ENCODE results near the gene VPS16.
A peak's percentile ranks its signal among the peaks of the same experiment; 100 is the strongest.

Gene VPS16

DNA sequence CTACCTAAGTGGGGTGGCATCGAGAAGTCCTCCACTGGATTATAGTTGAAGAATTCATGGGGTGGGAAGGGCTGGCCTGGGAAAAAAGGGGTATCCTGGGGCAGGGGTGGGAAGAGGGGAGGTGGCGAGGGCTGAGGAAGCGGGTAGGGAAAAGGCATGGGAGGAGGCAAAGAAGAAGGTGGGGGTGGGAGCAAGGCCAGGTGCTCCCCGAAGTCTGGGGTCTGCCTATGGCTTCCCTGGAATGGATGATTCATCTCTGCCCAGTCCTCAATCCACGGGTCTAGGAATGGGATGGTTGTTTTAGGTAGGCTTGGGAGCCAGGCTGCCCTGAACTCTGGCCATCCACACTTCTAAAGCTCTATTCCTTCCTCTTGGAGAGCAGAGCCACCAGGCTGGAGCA lies 4.5 kb upstream of the VPS16 start:
- no peak for DNase-seq

DNA sequence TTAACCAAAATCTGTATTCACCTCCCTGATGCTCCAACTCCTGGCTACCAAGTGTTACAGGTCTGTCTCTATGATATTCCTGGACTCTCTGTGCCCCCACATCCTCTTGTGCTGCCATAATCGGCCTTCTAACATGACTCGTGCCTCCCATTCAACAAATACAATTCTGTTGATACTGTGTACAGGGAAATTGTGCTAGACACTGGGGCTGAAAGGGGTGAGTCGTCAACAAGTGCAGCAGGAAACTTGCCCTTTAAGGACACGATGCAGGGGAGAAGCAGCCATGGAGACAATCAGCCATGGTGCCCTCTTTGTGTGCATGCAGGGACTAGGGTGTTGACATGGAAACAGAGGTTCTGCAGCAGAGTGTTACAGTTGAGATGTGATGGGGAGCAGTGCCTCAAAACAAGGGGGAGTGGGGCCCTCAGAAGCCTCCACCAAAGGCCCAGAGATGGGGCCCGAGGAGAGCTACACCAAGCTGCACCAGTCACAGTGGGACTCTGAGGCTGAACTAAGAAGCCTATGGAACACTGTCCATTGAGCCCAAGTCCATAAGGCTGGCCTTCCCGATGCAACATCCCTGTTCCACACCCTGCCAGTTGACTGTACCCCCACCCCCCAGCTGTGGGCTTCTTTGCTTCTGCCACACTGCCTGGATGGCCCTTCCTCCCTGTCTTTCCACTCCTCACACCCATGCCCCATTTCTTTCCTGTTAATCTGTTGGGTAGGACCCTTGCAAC lies 3.2 kb upstream of the VPS16 start:
- DNase-seq, result no peak

DNA sequence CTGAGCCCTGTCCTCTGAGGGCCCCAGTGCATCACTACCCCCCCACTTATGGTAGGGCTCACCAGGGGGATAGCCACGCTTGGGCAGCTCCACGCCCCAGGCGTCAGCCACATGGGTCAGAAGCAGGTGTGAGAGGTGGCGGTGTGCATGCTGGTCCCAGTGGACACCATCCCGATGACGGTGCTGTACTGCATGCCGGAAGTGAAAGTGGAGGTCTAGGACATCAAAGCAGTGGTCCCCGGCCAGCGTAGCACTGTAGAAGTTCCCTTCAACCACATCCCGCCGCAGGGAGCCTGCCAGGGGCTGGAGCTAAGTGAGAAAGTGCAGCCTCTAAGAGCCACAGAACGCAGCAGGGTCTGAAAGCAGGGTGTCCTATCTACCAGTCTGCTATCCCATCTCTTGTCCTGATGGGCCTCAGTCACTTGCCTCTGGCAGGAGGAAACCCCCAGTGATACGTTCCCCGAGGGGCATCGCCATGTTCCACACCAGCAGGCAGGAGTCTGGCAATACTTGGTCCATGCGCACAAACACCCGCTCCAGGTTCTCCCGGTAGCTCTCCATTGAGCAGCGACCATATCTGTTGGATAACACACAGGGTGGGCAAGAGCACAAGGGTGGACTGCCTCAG lies 2.3 kb upstream of the VPS16 start:
- no peak for DNase-seq

DNA sequence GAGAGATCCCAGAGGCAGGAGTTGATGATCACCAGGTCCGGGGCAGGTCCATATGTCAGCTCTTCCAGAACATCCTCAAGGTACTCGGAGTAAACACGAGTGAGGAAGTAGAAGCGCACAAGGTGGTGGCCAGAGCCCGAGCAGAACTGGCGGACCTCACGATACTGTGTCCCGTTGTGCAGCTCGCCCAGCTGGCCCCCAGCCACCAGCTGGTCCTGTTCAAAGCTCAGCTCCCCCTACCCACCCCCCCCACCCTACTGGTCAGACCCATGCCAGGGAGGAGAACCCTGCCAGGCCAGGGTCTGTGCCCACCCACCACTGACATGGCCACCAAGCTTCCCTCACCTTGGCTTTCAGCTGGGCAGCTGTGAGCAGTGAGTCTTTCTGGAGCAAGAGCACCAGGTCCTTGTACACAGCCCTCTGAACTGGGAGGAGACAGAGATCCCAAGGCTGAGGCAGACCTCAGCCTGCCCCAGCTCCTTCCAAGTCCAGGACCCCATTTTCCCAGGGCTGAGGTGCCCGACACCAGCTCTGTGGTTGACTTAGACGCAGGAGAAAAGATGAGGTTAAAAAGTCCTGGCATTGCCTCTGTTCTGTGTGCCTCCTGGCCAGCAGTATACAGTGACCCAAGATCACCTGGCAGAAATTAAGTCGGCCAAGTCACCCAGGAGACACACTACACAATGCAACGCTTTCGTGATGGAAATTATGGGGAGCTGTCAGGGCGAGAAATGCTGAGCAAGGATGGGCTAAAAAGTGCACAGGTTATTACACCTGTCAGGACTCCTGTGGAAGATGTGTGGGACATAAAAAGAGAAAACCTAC lies 1.5 kb upstream of the VPS16 start:
- DNase-seq, result no peak

DNA sequence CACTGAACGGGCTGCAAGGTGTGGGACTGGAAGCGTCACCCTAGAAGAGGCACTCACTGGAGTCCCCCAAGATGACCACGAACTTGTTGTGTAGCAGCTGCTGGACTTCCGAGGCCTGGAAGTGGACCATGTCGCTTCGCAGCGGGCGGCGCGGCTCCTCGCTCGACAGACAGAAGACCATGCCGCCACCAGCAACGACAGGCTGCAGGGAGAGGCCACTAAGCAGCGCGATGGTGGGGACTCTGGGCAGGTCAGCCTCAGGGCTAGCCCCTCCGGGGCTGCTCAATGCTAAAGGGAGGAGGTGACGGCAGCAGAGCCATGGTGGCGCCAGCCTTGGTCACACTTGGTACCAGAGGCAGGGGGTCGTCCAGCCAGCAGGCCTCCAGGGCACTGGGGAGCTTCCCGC lies 810 bp upstream of the VPS16 start:
- DNase-seq, result no peak

DNA sequence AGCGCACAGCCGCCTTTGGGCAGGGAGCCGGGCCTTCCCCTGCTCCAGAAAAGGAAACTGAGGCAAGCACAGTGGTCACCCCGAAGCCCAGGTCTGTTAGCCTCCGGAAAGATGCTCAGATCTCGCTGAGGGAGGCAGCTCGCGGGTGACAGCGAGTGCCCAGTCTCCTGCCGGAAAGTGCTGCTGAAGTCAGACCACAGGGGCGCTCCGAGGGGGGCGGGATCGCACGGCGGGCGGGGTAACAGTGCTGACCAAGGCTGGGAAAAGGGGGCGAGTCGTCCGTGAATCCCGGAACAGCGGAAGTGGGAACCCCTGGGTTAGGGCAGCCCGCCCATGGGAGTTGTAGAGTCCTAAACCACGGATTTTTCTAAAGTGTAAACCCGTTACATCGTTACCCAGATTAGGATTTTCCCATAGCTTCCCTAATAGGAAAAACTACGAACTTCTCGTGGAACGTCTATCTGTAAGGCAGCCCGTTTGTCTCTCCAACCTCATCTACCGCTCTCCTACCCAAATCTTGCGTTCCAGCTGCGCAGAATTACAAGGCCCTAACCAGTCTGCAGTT lies 504 bp downstream of the VPS16 start:
- peak in 1 of 2 experiments; percentile 33 for DNase-seq

DNA sequence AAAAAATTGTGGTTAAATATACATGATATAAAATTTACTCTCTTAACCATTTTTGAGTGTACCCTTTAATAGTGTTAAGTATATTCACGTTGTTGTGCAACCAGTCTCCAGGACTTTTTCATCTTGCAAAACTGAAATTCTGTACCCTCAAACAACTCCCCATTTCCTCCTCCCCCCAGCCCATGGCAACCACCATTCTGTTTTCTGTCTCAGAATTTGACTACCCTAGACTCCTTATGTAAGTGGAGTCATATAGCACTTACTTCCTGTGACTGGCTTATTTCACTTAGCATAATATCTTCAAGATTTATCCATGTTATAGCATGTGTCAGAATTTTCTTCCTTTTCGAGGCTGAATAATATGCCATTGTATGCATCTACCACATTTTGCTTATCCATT lies 5.1 kb downstream of the VPS16 start:
- DNase-seq, result no peak

DNA sequence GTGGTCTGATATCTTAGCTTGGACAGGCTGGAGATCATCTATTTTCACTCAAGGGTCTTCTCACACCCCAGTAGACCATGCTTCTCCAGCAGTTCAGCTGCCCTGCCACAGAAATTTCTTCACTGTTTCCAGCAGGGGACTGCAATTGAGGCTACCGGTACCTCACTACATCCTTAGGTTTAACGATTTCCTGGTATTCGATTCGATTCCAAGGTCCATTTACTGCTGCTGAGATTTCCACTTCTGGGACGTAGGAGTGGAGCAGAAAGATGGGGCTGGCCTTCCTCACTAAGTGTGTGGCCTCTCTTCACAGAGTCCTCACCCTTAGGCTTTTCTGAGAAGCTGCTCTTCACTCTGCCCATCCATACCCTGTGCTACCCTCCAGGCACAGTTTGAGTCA lies 6.2 kb downstream of the VPS16 start:
- DNase-seq, result no peak

DNA sequence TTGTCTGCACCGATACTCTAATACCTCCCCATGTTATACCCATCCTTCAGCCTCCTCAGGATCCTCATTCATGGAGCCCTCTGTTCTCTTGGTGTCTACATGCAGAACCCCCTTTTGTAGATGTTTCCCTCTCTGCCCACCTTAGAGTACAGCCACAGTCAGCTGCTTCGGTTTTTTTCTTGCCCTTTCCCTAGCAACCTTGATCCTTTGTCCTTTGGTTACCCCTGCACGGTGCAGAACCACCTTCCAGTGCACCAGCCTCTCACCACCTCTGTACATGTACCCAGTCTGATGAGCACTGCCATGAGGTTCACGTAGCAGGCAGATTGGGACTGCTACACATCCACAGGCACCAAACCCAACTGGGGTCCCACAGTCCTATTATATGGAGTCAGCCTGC lies 7.3 kb downstream of the VPS16 start:
- no peak for DNase-seq

DNA sequence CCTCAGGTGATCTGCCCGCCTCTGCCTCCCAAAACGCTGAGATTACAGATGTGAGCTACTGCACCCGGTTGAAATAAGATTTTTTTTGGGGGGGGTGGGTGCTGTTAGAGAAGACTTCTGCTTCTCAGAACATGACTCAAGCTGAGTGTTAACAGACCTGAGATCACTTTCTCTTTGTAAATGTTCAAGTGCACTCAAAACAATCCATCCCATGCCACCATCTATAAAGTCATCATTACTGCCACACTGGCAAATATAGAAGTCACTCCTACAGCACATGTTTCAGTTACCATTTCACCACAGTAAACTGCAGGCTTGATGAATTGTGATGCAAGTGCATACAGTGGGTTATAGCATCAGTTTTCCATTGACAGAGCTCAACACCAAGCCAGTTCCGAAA lies 9.0 kb downstream of the VPS16 start:
- no peak for DNase-seq

DNA sequence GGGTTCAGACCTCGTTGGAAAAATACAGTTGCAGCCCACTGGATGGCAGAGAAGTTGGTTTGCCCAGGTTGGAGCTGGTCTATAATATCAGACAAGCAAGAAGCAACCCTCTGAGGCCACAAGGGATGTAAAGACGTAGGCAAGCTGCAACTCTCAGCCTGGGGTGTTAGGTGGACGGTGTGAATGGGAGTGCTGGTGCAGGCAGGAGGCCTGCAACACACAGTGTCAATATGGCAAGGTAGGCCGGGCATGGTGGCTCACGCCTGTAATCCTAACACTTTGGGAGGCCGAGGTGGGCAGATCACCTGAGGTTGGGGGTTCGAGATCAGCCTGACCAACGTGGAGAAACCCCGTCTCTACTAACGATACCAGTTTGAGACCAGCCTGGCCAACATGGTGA lies 10.5 kb downstream of the VPS16 start:
- no peak for DNase-seq

DNA sequence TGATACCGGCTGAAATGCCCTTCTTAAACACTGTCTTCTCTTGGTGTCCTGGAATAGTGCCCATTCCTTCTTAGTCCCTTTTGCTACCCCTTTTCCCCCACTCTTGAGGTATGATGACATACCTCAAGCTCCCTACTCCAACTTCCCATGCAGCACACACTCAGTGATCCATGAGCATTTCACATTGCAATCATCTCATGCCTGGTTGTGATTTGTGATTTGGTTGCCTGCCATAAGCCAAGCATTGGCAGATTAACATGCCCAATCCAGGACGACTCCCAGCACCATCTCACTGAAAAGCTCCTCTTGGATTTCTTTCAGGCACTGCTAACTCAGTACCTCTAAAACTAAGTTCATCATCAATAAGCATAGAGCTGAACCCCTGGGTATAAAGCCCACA lies 18.0 kb downstream of the VPS16 start:
- DNase-seq, result no peak

DNA sequence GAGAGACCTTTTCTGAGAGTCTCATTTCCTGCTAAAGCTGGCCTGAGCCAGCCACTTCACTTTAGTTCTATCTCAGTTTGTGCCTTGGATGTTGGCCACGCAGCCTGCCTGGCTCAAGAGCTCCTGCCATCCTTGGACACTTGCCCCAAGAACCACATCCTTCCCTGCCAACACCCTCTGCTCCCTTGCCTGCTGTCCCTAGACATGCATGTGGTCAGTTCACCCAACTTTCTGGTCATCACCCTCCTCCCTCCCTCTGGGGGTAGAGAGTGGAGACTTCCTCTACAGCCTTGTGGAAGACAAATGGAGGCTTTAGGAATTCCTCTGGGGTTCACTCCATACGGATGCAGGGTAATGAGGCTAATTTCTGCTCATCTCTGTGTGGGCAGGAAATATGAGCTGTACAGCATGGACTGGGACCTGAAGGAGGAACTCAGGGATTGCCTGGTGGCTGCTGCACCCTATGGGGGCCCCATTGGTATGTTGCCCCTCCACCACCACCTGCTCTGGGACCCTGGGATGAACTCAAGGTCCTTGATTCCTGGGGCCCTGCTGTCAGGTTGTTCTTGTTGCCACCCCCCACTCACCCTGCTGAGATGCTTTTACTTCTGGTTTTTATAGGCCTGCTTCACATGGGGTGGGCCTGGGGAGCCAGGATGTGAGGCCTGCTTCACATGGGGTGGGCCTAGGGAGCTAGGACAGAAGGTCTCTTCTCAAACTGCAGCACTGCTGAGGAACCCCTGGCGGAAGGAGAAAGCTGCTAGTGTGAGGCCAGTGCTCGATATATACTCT lies 19.0 kb downstream of the VPS16 start:
- DNase-seq, result no peak

DNA sequence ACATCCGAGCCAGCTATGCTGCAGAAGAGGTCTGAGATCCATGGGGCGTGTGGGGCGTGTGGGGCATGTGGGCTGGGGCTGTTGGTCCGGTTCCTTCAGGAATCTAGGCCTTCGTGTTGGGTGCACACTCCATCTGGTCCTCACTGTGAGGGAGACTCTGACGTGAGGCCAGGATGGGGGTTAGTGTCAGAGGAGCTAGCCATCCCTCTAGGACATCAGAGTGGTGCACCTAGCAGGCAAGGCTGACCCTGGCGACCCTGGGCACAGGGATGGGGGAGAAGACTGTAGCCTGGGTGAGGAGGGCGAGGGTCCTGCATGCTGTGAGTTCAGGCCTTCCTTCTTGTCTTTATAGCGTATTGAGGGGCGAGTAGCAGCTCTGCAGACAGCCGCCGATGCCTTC lies 24.1 kb downstream of the VPS16 start:
- DNase-seq, result no peak

DNA sequence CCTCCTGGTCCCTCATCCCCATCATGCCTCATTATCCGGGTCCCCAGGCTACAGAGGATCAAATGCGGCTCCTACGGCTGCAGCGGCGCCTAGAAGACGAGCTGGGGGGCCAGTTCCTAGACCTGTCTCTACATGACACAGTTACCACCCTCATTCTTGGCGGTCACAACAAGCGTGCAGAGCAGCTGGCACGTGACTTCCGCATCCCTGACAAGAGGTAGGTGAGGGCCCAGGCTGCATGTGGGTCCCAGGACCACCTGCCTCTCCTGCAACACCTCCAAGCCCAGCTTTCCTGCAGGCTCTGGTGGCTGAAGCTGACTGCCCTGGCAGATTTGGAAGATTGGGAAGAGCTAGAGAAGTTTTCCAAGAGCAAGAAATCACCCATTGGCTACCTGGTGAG lies 24.6 kb downstream of the VPS16 start:
- DNase-seq, result no peak

DNA sequence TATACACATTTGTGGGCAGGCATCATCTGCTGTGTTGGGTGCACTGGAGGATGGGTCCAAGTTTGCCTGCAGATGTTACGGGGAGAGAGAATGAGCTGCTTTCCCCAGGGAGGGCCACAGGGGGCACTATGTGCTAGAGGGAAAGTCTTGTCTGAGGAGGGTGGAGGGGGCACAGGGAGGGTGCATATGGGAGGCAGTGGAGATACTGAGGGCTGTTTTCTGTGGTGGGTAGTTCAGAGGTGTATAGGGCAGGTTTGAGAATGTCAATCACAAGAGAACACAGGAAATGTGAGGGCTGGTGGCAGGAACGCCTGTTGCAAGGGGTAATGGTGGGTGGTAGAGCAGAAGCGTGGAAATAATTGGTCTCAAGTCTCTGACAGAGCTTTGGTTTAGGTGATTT lies 25.1 kb downstream of the VPS16 start:
- no peak for DNase-seq

DNA sequence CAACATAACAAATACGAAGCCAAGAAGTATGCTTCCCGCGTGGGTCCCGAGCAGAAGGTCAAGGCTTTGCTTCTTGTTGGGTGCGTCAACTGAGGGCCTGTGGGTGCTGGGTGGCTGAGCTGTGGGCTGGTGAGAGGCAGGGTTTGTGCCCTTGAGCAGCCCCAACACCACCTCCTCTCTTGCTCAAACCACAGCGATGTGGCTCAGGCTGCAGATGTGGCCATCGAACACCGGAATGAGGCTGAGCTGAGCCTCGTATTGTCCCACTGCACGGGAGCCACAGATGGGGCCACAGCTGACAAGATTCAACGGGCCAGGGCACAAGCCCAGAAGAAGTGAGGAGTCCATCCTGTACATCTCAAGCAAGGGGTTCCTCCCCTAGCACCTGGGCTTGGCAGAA lies 25.7 kb downstream of the VPS16 start:
- DNase-seq, result no peak

DNA sequence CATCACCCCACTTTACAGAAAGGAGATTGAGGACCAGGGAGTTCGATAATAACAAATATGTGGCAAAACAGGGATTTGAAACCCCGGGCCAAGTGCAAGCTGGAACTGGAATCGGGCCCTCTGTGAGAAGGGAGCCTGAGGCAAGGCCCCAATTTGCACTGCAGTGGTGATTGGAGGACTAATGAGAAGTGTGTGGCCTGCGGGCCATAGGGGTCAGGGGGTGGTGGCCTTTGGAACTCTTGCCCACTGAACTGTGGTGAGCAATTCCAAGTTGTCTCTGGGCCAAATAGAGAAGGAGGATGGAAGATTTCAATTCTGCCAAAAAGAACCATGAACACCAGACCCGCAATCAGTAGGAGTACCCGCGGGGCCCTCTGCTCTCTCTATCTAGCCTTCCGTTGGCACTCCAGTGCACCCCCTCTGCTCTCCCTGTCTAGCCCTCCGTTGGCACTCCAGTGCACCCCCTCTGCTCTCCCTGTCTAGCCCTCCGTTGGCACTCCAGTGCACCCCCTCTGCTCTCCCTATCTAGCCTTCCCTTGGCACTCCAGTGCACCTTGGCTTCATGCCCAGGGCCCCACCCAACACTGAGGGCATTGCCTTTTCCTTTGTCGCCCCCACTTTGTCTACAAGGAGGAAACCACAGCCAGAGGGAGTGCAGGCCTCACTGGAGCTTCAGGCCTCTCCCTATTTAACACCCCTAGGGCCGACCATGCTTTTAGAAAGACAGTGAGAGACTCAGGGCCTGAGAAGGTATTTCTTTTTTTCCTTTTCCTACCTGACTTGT lies 26.7 kb downstream of the VPS16 start:
- DNase-seq, result no peak

DNA sequence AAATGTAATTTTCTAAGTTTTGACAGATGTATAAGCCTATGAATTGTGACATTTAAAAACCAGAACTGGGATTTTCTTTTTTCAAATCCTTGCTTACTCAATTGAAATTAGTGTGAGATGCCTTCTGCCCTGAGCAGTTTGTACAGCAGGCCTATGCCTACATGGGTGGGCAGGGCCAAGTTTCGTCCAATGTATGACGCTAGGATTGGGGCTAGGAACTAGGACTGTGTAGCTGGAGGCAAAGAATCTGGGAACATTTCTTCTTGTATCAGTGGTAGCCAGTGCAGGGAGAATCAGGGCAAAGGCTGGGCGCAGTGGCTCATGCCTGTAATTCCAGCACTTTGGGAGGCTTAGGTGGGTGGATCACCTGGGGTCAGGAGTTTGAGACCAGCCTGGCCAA lies 28.8 kb downstream of the VPS16 start:
- no peak for DNase-seq

DNA sequence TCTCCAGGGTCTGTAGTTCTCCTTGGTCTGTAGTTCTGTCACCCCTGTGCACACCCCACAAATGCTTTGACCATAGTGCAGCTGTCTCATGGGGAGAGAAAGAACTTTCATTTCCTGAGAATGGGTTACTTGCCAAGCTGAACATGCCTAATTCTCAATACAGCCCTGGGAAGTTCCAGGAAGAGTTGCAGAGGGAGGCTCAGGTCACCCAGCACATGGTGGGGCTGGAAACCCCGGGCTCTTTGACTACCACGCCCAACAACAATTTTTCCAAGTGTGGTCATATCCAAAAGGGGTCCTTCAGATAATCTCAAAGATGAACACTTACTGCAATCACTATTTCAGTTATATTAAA lies 30.5 kb downstream of the VPS16 start:
- no peak for DNase-seq

DNA sequence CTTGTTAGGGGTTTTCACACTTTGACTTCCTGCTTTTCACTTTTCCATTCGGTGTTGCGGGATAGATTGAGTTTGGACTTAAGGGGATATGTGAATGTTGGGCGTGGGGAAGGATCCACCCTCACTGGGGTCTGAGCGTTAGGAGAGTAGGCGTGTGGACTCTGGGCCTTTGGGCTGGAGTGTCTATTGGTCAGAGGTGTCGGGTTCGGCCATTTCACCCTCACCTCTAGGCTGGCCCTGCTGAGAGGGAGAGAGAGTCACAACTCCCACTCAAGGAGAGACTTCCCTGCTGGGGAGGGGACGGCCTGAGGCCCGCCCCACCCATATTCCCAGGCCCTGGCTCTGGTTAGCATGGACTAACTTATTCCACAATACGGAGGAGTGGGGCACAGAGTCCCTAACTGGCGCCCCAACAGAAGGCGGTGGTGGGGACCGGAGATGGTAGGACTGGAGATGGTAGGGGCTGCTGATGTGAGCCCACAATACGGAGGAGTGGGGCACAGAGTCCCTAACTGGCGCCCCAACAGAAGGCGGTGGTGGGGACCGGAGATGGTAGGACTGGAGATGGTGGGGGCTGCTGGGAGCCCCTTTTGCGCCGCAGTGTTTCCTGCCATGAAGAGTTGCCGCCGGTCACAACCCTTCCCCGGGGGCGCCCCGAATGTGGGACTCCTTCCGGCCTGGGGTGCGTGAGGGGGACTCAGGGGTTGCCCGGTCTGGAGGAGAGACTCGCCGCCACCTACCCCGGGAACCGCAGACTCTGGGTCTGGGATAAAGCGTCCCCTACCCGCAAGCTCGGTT lies 31.3 kb downstream of the VPS16 start:
- no peak for DNase-seq
